Measurements from ENCODE around the gene KLHL26.

Gene KLHL26

GRCh38 chr19:18612772-18613588, 23.8 kb upstream of the KLHL26 start, which contains the start of gene TMEM59L (continued):
- TF ChIP-seq GLIS2 (tag by site-specific recombination; IDR thresholded peaks at IDR 0.05) (peak; percentile 7; the same call in 1 of the 2 replicates), ZNF571 (tag by site-specific recombination; IDR thresholded peaks at IDR 0.05) (no peak), ZBTB44 (tag by site-specific recombination; IDR thresholded peaks at IDR 0.05) (peak; percentile 71), SCRT2 (tag by site-specific recombination; IDR thresholded peaks at IDR 0.05) (no peak), HOXC10 (CRISPR knock-in tag; IDR thresholded peaks at IDR 0.05) (no peak), ZNF548 (tag by site-specific recombination; IDR thresholded peaks at IDR 0.05) (no peak), ZNF121 (tag by site-specific recombination; IDR thresholded peaks at IDR 0.05) (no peak), TRIM28 (IDR thresholded peaks at IDR 0.05; ENCODE audit: borderline replicate concordance, low read length) (no peak), RBAK (tag by site-specific recombination; IDR thresholded peaks at IDR 0.05) (no peak), ZNF776 (tag by site-specific recombination; IDR thresholded peaks at IDR 0.05; ENCODE audit: borderline replicate concordance) (no peak), ZBTB1 (tag by site-specific recombination; IDR thresholded peaks at IDR 0.05) (0 out of 2 replicates have a peak, but pooled peaks have one; percentile 3), ZNF518A (tag by site-specific recombination; conservative IDR thresholded peaks at IDR 0.05; ENCODE audit: low read depth) (no peak), ZIC2 (tag by site-specific recombination; IDR thresholded peaks at IDR 0.05) (no peak), ZNF677 (tag by site-specific recombination; IDR thresholded peaks at IDR 0.05) (peak; percentile 41; the same call in 1 of the 2 replicates), CTCF (tag by site-specific recombination; IDR thresholded peaks at IDR 0.05) (no peak), ZNF292 (tag by site-specific recombination; IDR thresholded peaks at IDR 0.05; ENCODE audit: borderline replicate concordance, low read depth) (no peak), SETDB1 (IDR thresholded peaks at IDR 0.05; ENCODE audit: insufficient read length, low read length) (no peak), PRDM2 (tag by site-specific recombination; IDR thresholded peaks at IDR 0.05; ENCODE audit: borderline replicate concordance) (no peak), MZF1 (tag by site-specific recombination; IDR thresholded peaks at IDR 0.05; ENCODE audit: borderline replicate concordance) (no peak)
- TF ChIP-seq, protein P1, sequence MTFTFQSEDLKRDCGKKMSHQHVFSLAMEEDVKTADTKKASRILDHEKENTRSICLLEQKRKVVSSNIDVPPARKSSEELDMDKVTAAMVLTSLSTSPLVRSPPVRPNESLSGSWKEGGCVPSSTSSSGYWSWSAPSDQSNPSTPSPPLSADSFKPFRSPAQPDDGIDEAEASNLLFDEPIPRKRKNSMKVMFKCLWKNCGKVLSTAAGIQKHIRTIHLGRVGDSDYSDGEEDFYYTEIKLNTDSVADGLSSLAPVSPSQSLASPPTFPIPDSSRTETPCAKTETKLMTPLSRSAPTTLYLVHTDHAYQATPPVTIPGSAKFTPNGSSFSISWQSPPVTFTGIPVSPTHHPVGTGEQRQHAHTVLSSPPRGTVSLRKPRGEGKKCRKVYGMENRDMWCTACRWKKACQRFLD (tag by site-specific recombination; IDR thresholded peaks at IDR 0.05), result no peak
- TF ChIP-seq, protein P2, sequence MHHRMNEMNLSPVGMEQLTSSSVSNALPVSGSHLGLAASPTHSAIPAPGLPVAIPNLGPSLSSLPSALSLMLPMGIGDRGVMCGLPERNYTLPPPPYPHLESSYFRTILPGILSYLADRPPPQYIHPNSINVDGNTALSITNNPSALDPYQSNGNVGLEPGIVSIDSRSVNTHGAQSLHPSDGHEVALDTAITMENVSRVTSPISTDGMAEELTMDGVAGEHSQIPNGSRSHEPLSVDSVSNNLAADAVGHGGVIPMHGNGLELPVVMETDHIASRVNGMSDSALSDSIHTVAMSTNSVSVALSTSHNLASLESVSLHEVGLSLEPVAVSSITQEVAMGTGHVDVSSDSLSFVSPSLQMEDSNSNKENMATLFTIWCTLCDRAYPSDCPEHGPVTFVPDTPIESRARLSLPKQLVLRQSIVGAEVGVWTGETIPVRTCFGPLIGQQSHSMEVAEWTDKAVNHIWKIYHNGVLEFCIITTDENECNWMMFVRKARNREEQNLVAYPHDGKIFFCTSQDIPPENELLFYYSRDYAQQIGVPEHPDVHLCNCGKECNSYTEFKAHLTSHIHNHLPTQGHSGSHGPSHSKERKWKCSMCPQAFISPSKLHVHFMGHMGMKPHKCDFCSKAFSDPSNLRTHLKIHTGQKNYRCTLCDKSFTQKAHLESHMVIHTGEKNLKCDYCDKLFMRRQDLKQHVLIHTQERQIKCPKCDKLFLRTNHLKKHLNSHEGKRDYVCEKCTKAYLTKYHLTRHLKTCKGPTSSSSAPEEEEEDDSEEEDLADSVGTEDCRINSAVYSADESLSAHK (tag by site-specific recombination; IDR thresholded peaks at IDR 0.05), result no peak

Measured in HEK293 (cell line).